Amniotic stem cell (primary cell): ENCODE results near the gene C2CD3.

Experiments
- DNase-seq: peaks from one replicate; lab custom pipeline; 2025; lab: John Stamatoyannopoulos, UW

Gene C2CD3

DNA sequence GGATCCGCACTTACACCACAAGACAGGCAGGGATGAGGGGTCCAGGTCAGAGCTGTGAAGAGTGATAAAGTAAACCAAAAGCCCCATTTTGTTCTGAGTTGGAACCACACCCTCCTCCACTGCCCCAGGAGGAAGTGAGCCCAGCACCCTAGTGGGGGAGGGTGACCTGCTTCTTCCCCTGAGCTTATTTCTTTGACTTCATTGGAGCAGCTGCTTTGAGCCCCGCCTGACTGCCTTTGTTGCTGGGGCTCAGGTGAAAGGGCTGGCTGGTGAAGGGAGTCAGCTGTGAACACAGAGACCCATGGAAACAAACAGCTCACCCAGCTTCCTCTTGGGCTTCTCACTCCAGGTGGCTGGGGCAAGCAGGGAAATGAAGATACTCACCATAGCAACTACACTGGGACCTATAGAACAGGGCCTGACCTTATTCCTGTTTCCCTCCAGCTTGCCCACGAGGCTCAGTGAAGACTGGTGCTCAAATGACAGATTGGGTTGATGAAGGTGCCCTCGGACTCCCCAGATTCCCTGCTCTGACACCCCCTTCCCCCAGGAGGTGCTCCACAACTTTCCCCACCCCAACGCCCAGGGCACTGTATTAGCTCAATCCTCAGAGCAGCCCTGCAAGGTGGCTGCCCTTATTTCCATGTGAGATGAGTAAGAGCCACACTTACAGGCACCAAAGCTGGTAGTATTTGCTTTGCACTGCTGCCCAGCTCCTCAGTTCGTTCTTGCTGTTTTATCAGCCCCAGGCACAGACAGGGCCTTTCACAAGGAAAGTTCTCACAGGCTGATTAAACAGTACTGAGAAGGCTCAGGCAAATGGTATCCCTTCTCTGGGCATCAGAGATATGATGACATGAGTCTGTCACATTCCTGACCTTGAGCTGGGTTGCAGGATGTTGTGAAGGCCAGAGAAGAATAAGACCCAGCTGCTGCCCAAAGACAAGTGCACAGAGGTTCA lies 190.5 kb downstream of the C2CD3 start:
- DNase-seq: no peak

GRCh38 chr11:73978576-73979086 lies 192.2 kb downstream of the C2CD3 start:
- no peak for DNase-seq

DNA sequence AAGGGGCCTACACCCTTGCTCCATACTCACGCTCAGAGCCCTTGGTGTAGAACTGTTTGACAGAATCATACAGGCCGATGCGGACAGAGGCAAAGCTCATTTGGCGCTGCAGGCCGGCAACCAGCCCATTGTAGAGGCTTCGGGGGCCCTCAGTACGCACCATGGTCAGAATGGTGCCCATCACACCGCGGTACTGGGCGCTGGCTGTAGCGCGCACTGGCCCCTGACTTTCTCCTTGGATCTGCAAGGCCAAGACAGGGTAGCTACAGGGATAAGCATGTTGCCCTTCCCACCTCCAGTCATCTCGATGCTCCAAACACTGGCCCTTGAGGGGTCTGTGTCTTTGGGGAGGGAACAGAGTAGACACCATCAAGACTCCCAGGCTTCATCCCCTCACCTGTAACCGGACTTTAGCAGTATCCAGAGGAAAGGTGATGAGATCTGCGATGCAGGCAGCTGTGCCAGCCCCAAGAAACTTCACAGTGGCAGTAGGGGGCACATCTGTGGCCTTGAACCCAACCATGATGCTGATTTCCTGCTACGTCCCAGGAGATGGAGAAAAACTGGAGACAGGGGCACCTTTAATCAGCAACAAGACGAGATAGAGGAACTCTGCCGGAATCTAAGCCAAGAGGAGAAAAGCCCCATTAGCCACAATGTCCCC lies 192.8 kb downstream of the C2CD3 start:
- DNase-seq: no peak

DNA sequence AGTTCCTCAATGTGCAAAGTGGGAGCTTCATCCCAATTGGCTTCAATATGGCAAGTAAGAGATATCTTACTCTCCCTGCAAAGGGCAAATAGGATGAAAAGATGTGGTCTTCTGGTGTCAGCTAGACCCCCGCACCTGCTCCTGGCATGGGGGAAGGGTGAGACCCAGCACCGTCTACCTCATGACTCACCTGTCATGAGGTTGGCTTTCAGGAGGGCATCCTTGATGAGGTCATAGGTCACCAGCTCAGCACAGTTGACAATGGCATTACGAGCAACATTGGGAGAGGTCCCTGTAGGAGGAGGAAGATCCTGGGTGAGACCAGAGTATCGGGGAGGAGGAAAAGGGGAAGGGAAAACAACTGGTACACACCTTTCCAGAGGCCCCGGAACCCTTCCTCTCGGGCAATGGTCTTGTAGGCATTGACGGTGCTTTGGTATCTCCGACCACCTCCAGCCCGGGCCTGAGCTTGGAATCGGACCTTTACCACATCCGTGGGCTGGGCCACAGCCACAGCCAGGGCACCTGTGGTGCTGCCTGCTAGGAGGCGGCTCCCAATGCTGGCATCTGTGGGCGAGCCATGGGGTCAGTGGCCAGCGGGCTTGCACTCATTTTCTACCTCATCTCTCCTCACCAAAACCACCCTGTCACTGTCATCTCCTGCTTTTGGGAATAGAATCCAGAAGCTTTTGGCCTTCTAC lies 194.2 kb downstream of the C2CD3 start:
- no peak for DNase-seq

GRCh38 chr11:73975479-73975757 lies 195.4 kb downstream of the C2CD3 start:
- no peak for DNase-seq

GRCh38 chr11:73974604-73975478 lies 196.0 kb downstream of the C2CD3 start:
- DNase-seq: no peak

DNA sequence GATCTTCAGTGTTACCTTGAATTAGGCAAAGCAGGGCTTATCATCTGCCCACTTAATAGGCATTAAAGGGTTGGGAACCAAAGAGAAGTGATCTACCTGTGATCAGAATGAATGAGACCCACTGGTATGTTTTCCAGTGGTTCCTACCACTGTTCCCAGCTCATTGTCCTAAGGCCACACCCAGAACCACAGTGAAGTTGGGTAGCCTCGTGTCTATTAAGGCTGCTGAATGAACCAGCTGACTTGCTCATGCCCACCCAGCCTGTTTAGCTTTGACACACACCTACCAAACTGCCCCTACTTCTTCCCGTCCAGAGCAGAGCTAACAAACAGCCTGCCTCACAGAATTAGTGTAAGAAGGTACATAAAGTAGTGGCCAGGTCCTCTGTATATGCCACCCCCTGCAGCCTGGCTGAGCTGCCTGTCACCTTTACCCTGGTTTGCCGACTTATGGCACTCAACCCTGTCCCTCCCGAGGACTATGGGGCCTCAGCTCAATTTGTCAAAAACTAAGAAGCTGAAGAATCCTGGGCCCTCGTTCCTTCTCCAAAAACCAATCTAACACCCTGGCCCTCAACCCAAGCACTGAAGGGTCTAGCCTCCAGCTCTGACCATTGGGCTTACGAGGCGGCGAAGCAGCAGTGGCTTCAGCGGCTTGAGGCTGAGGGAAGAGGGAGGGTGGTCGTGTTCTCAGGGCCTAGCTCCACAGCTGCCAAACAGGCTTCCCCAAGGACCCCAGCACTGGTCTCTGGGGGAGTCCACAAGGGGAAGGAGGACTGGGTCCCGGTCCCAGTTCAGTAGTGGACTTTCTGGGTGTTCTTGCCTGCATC lies 198.0 kb downstream of the C2CD3 start:
- DNase-seq: no peak

DNA sequence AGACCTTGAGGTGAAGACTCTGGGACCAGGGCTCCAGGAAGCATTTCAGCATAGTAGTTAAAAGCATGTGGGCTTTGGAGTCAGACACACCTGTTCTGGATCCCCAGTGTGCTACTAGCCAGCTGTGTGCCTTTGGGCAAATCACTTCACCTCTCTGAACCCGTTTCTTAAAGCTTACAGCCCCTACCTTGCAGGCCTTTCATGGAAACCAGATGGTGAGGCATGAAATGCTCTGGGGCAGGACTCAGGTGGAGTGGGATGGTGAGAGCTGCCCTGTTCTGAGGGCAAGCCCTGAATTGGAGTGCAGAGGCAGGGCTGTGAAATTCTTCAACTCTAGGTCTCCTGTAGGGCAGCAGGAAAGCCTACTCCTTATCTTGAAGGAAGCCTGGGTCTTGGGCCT lies 198.6 kb downstream of the C2CD3 start:
- DNase-seq: no peak

GRCh38 chr11:73971175-73971719 lies 199.6 kb downstream of the C2CD3 start:
- no peak for DNase-seq

- no peak for DNase-seq
Observed at GRCh38 chr11:73969991-73970800, 200.6 kb downstream of the C2CD3 start.

DNA sequence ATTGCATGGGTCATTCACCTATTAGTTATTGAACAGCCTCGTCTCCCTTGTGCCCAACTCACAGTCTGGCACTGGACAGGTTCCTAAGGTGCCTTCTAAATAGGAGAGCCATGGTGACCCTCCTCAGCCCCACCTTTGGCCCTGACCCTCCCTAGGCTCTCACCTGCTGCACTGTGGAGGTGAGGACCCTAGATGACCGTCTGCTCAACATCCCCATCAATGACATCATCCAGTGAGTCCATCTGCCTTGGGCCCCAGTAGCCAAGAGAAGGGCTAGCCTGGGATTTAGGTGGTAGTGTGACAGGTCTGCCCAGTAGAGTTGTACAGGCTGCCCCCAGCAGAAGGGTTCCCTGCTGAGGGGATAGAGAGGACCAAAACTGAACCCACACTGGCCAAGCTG lies 201.7 kb downstream of the C2CD3 start:
- DNase-seq: no peak

DNA sequence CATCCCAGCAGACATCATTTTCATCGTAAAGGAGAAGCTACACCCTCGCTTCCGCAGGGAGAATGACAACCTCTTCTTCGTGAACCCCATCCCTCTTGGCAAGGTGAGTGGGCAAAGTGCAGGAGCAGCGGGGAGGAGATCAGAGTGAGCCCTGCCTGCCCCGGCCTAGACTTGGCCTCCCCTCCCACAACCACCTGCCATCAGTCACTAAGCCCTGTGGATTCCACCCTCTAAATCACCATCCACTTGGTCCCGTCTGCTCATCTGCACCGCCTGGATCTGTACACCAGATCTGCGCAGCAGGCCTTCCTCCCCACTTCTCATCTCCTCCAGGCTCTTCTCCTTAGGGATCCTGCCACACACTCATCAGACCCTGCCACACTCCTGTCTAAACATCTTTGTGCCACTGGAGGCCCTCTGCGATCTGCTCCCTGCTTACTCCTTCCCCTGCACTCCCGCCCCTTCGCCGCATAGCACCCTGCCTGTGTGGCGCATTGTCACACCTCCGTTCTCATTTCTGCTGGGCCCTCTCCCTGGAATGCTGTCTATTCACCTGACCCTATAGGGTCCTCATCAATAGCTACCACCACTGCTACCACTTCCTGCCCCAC lies 202.3 kb downstream of the C2CD3 start:
- DNase-seq: no peak

- no peak for DNase-seq
Observed at GRCh38 chr11:73965764-73966121, 205.1 kb downstream of the C2CD3 start.

DNA sequence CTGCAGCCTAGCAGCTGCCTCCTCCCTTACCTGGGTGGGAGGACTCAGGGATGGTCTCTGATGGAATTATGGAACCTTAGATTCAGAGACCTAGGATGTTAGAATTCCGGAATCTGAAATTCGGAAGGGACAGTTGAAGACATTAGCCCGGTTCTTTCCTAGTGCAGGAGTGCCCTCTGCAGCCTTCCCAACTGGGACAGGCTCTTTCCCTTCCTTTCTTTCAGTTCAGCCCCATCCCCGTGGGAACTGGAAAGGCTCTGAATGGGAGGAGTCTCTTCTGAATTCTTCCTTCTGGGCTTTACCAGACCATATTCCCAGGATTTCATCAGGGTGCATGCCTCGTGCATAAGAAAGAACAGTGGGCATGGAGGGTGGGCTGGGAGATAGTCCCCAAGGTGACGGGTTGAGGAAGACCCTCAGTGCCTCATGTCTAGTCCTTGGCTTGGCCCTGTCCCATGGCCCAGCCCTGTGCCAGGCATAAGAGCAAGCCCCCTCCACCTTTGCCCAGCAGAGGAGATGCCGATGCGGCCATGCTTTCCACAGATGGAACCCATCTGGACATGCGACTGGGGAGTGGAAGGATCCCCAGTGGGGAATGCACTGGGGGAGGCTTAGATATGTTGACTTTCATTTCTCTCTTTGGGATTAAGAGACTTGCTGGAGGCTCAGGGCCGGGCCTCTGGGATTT lies 205.6 kb downstream of the C2CD3 start:
- DNase-seq: no peak

- no peak for DNase-seq
Observed at GRCh38 chr11:73963861-73964260, 206.9 kb downstream of the C2CD3 start.
